ENCODE results near the gene USP15.
"Not testable (repeated sequence)": the region's sequence is repeated elsewhere in the genome, so short reads cannot be mapped to it uniquely, and the experiment has no call there.

USP15 gene

DNA sequence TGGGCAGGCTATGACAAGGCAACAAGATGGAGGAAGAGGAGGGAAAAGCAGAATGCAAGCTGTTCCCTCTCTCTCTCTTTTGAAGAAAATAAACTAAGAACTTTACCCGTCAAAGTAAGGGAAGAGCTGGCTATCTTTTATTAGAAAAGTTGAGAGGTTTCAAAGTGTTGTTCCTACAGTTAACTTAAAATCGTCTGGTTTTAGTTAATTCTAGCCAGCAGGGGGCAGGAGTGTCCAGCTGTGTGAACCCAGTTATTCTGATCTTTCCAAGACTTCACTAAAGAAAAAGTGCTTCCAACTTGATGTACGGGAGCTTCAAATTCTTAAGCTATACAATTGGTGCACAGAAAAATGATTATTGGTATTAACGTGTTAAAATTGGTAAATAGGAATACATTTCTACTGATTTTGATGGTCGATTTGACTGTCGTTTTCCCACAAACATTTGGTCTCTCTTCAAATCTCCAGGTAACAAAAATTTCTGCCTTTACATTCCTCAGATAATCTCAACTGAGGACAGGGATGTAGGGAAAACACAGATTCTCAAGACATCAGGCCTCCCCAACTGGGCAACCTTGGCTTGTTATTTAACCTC is 178.0 kb downstream of the USP15 start:
- peak; percentile 21 for DNase-seq (ENCODE audit: low read depth, low spot score)

GRCh38 chr12:62446754-62447452 is 186.7 kb downstream of the USP15 start:
- DNase-seq (ENCODE audit: low read depth, low spot score), result no peak

GRCh38 chr12:62448436-62448835 is 188.2 kb downstream of the USP15 start:
- no peak for DNase-seq (ENCODE audit: low read depth, low spot score)

- not testable (repeated sequence) for DNase-seq (ENCODE audit: low read depth, low spot score)
These were observed 195.2 kb downstream of the USP15 start for GRCh38 chr12:62455429-62455828.

DNA sequence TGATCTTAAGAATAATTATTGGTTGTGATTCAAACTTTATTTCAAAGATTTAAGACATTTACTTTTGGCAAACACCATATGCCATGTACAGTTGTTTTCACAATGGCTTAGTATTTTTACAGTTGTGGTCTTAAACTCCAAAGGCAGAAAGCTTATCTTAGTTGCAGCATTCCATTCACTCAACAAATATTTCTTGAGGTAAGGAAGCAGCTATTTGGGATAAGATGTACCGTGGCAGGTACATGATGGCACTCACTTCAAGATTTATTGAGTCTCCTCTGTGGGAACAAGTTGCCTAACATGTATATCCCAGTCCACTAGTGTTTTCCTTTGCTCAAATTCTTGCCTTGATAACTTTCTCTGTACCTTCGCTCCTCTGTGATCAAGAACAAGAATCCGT is 198.4 kb downstream of the USP15 start:
- no peak for DNase-seq (ENCODE audit: low read depth, low spot score)

DNA sequence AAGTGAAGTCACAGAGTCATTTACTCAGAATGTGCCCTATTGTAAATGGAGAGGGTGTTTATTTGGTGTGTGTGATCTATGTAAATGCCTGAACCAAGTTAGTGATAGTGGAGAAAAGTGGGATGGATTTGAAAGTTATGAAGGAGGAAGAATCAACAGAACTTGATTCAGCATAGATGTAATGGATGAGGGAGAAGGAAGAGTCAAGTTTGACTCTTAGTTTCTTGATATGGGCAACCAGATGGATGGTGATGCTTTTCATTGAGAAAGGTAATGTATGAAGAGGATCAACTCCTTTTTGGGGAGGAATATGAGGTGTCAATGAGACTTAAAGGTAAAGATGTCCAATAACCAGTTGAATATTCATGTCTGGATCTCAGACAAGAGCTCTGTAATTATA is 199.8 kb downstream of the USP15 start:
- no peak for DNase-seq (ENCODE audit: low read depth, low spot score)

DNA sequence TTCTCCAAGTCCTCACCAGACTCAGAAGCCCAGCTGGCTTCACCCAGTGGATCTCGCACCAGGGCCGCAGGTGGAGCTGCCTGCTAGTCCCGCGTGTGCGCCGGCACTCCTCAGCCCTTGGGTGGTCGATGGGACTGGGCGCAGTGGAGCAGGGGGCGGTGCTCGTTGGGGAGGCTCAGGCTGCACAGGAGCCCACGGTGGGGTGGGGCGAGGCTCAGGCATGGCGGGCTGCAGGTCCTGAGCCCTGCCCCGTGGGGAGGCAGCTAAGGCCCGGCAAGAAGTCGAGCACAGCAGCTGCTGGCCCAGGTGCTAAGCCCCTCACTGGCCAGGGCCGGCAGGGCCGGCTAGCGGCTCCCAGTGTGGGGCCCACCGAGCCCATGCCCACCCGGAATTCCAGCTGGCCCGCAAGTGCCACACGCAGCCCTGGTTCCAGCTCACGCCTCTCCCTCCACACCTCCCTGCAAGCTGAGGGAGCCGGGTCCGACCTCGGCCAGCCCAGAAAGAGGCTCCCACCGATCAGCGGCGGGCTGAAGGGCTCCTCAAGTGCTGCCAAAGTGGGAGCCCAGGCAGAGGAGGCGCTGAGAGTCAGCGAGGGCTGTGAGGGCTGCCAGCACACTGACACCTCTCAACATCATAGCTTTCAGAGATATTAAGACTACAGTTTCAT is 201.1 kb downstream of the USP15 start:
- DNase-seq (ENCODE audit: low read depth, low spot score), result not testable (repeated sequence)

GRCh38 chr12:62463252-62463651 is 203.0 kb downstream of the USP15 start:
- not testable (repeated sequence) for DNase-seq (ENCODE audit: low read depth, low spot score)
